Loucy (cell line): ENCODE results near the gene AMOTL1.

Experiments
- EZH2phosphoT487 ChIP-seq: fragments of 200-600 bp; IDR thresholded peaks from 2 replicates; pipeline ENCODE4 v1.6.1; 2018; ENCODE audit warnings: antibody characterized with exemption, mild to moderate bottlenecking, moderate library complexity, borderline replicate concordance
- TF ChIP-seq, protein P1 (sequence below): fragments of 200-600 bp; sonication (generic); conservative IDR thresholded peaks from 2 replicates; pipeline ENCODE4 v1.5.1; 2014; ENCODE audit warnings: mild to moderate bottlenecking, antibody characterized with exemption, low read length

GRCh38 chr11:94790661-94791180, 22.6 kb downstream of the AMOTL1 start:
- TF ChIP-seq, protein P1, sequence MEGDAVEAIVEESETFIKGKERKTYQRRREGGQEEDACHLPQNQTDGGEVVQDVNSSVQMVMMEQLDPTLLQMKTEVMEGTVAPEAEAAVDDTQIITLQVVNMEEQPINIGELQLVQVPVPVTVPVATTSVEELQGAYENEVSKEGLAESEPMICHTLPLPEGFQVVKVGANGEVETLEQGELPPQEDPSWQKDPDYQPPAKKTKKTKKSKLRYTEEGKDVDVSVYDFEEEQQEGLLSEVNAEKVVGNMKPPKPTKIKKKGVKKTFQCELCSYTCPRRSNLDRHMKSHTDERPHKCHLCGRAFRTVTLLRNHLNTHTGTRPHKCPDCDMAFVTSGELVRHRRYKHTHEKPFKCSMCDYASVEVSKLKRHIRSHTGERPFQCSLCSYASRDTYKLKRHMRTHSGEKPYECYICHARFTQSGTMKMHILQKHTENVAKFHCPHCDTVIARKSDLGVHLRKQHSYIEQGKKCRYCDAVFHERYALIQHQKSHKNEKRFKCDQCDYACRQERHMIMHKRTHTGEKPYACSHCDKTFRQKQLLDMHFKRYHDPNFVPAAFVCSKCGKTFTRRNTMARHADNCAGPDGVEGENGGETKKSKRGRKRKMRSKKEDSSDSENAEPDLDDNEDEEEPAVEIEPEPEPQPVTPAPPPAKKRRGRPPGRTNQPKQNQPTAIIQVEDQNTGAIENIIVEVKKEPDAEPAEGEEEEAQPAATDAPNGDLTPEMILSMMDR: no peak
- no peak for TF ChIP-seq EZH2phosphoT487
